ENCODE data around the gene SLC35D1. TPM values are rescaled to one million over a fixed set of nuclear protein-coding genes. Genes with fewer than 3 reads are reported as not detected.

Gene SLC35D1
- total and polyA plus RNA-seq, 2 donors = 6.3 to 9.4 TPM

GRCh38 chr1:66951513-66951912, 102.4 kb downstream of the SLC35D1 start:
- Histone ChIP-seq H3K27me3 (ENCODE audit: control insufficient read depth in 2 of 2, insufficient read depth in 1 of 2, low read length in 1 of 2) (no peaks in the 10 kb centered on the region), H3K9me3 (ENCODE audit: control insufficient read depth in 2 of 2, insufficient read depth in 1 of 2, low read length in 1 of 2) (no peaks in the 10 kb centered on the region), H3K4me1 (ENCODE audit: control insufficient read depth in 2 of 2, insufficient read depth in 2 of 2, low read length in 2 of 2) (no peaks in the 10 kb centered on the region), H3K36me3 (ENCODE audit: control insufficient read depth in 2 of 2, insufficient read depth in 2 of 2, low read length in 1 of 2) (peaks cover 18 to 68% of the 10 kb centered on the region in 2 donors), H3K4me3 (ENCODE audit: low read length in 2 of 2) (no peak overlapping the region), H3K27ac (ENCODE audit: low read depth in 1 of 2, low read length in 1 of 2) (no peak overlapping the region)
- whole genome bisulfite sequencing = 98% methylated on average over 6 of the region's 6 CpGs
- no peak for DNase-seq (ENCODE audit: low read depth in 6 of 9, low spot score in 9 of 9)

Other genes starting within 250 kb of the SLC35D1 start
- 14.3 TPM for gene DNAI4, start 129.3 kb downstream of the SLC35D1 start, total RNA-seq
- 4.9 TPM for gene DNAI4, start 129.3 kb downstream of the SLC35D1 start, polyA plus RNA-seq
- 42.7 TPM for gene MIER1, start 129.2 kb downstream of the SLC35D1 start, total RNA-seq
- gene MIER1, start 129.2 kb downstream of the SLC35D1 start, polyA plus RNA-seq = 26.7 TPM
- gene C1orf141, start 80.8 kb upstream of the SLC35D1 start, total RNA-seq = not detected
- 0.05 TPM for gene C1orf141, start 80.8 kb upstream of the SLC35D1 start, polyA plus RNA-seq
- gene IL23R, start 112.3 kb upstream of the SLC35D1 start, total RNA-seq = 0.57 TPM
- gene IL23R, start 112.3 kb upstream of the SLC35D1 start, polyA plus RNA-seq = 0.14 TPM